Stimulated activated CD4-positive, alpha-beta T cell treated with anti-CD3 and anti-CD28 coated beads, Interleukin-4, amount 100 ng/mL, for 4 hours (primary cell): ENCODE measurements around the gene SPINK8.
"Not testable (repeated sequence)": the region's sequence is repeated elsewhere in the genome, so short reads cannot be mapped to it uniquely, and the experiment has no call there.

Experiments used
- DNase-seq, 2 experiments: peaks; one replicate each; pipeline ENCODE4 v3.0.0-alpha.2; 2020

The SPINK8 gene

GRCh38 chr3:48333346-48334245 is at the start of gene SPINK8:
Gene SPINK8, minus strand, starts transcription at chr3:48333661. Its CDS starts 5,320 bp downstream, at chr3:48328341.
- DNase-seq, result not testable (repeated sequence)

- DNase-seq, result no peak
Measured at GRCh38 chr3:48372862-48373435, 39.5 kb upstream of the SPINK8 start.

- DNase-seq, result no peak
Measured at GRCh38 chr3:48372377-48372770, 38.9 kb upstream of the SPINK8 start.

GRCh38 chr3:48371651-48372376 is 38.4 kb upstream of the SPINK8 start, which contains the start of gene FBXW12:
Gene FBXW12, plus strand, starts transcription at chr3:48372219. Its CDS starts 549 bp downstream, at chr3:48372768.
- no peak for DNase-seq

GRCh38 chr3:48370333-48370713 is 36.9 kb upstream of the SPINK8 start:
- DNase-seq, result no peak

- DNase-seq, result no peak
Measured at GRCh38 chr3:48369693-48370332, 36.4 kb upstream of the SPINK8 start.

- DNase-seq, result no peak
Measured at GRCh38 chr3:48367201-48367600, 33.7 kb upstream of the SPINK8 start.

GRCh38 chr3:48364840-48365239 is 31.4 kb upstream of the SPINK8 start:
- DNase-seq, result no peak

- no peak for DNase-seq
Measured at GRCh38 chr3:48361928-48362327, 28.5 kb upstream of the SPINK8 start.

GRCh38 chr3:48356419-48356818 is 23.0 kb upstream of the SPINK8 start:
- no peak for DNase-seq

GRCh38 chr3:48353987-48354386 is 20.5 kb upstream of the SPINK8 start:
- no peak for DNase-seq

- DNase-seq, result no peak
Measured at GRCh38 chr3:48352546-48352945, 19.1 kb upstream of the SPINK8 start.

- no peak for DNase-seq
Measured at GRCh38 chr3:48347500-48347899, 14.0 kb upstream of the SPINK8 start.

GRCh38 chr3:48345946-48346572 is 12.6 kb upstream of the SPINK8 start:
- DNase-seq, result no peak

GRCh38 chr3:48344867-48345507 is 11.5 kb upstream of the SPINK8 start:
- DNase-seq, result no peak

- no peak for DNase-seq
Measured at GRCh38 chr3:48343432-48343831, 10.0 kb upstream of the SPINK8 start.

GRCh38 chr3:48338635-48339034 is 5.2 kb upstream of the SPINK8 start:
- DNase-seq, result no peak

- DNase-seq, result not testable (repeated sequence)
Measured at GRCh38 chr3:48337536-48337935, 4.1 kb upstream of the SPINK8 start.

- not testable (repeated sequence) for DNase-seq
Measured at GRCh38 chr3:48335286-48335685, 1.8 kb upstream of the SPINK8 start.

GRCh38 chr3:48334605-48335004 is 1.1 kb upstream of the SPINK8 start:
- no peak for DNase-seq

GRCh38 chr3:48331706-48332435 is 1.6 kb downstream of the SPINK8 start:
- not testable (repeated sequence) for DNase-seq
